Esophagus squamous epithelium (tissue), 5 donors: ENCODE measurements around the gene ADAM11. TPM values are rescaled to one million over a fixed set of nuclear protein-coding genes. Genes with fewer than 3 reads are reported as not detected.

Experiments
- DNase-seq: peaks from one replicate; lab custom pipeline; 2025; lab: John Stamatoyannopoulos, UW
- H3K27ac ChIP-seq, 4 donors: fragments of 200-600 bp; sonication (generic); one replicate each; pipeline ENCODE4 v1.5.1; 2016 to 2019; ENCODE audit warnings: mild to moderate bottlenecking in 1 of 4
- H3K27me3 ChIP-seq, 4 donors: fragments of 200-600 bp; sonication (generic); 1 replicate in 3 of 4; 2 replicates in 1 of 4; pipeline versions ENCODE4 v1.5.1 to v1.6.0; 2017 to 2021; ENCODE audit warnings: antibody characterized with exemption in 1 of 4
- H3K36me3 ChIP-seq, 3 donors: fragments of 200-600 bp; sonication (generic); one replicate each; pipeline ENCODE4 v1.5.1; 2016 to 2019
- H3K4me1 ChIP-seq, 3 donors: fragments of 200-600 bp; sonication (generic); one replicate each; pipeline ENCODE4 v1.5.1; 2017 to 2019
- H3K4me3 ChIP-seq, 4 donors: fragments of 200-600 bp; sonication (generic); 1 replicate in 3 of 4; 2 replicates in 1 of 4; pipeline ENCODE4 v1.5.1; 2016 to 2019; ENCODE audit warnings: mild to moderate bottlenecking in 2 of 4, moderate library complexity in 1 of 4
- H3K9me3 ChIP-seq, 3 donors: fragments of 200-600 bp; sonication (generic); one replicate each; pipeline ENCODE4 v1.5.1; 2016 to 2019
- POLR2A ChIP-seq, 4 donors: fragments of 450-650 bp; IDR thresholded peaks; one replicate each; pipeline ENCODE4 v1.6.1; 2017; ENCODE audit warnings: antibody characterized with exemption in 4 of 4, mild to moderate bottlenecking in 4 of 4, moderate library complexity in 3 of 4
- WGBS, 2 donors: methylation state at CpG; one replicate each; pipeline ENCODE4 v1.1.5; 2018; 5-methylcytosine and 5-hydroxymethylcytosine counted together
- intact Hi-C: fragments of 100-400 bp; cut with DNase I; formaldehyde crosslinking; loops from one replicate; pipeline ENCODE4 v1.15.0; 2022
- total RNA-seq, 4 donors: library from RNA; depleted of rRNA; stranded (reverse); fragments of >200 nt; gene quantifications; one replicate each; pipeline ENCODE4 v1.1.0, GENCODE V29; 2016
- TF ChIP-seq, protein P1 (sequence below), 6 experiments: fragments of 450-650 bp in 4 of 6; fragments of 200-600 bp in 2 of 6; sonication (generic) in 2 of 6; IDR thresholded peaks; one replicate each; pipeline ENCODE4 v1.5.1; 2016 to 2019; ENCODE audit warnings: antibody characterized with exemption in 6 of 6, mild to moderate bottlenecking in 4 of 6, moderate library complexity in 4 of 6
- donor health status: DM: yes; HTN: yes; CAD: no.

Gene ADAM11
- total RNA-seq, 4 donors from 2014 or later = 0.18 to 0.38 TPM; not detected in 2

DNA sequence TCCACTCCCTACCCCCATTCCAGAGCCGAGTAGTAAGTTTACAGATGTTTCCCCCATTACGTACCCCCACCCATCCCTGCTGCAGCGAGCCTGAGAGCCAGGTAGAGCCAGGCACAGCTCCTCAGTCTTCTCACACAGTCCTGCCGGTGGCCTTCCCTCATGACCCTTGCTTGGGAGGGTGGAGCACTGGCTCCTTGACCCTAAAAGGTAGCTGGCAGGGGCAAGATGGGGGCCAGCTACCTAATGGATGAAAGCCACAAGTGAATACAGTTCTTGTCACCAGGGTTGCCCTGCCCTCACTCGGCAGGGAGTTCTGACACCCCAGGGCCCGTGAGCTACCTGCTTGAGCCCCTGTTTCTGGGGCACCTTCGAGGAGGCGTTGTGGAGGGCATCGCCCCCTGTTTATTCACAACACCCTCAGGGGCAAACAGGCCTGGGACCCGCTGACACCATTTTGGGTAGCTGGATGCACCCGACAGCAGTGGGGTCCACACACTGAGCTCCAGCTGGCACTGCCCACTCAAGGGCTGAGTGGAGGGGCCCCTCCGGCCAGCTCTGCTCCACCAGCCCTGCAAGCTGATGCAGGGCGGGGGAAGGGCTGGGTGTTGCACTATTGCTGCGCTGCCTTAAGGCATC, 22.2 kb downstream of the ADAM11 start:
- Histone ChIP-seq H3K27me3 (peaks cover 0 to 32% (median 0%) of the 10 kb centered on the region in 4 donors), H3K9me3 (no peaks in the 10 kb centered on the region), H3K4me3 (no peak overlapping the region), H3K36me3 (no peaks in the 10 kb centered on the region), H3K27ac (peak overlapping the region in 1 of 4 donors; percentile 54), H3K4me1 (peaks cover 11 to 44% (median 14%) of the 10 kb centered on the region in 3 donors)
- WGBS, 2 donors = 73 to 87% methylated on average over 7 to 9 of the region's 14 CpGs
- intact Hi-C loops = no loop called here
- DNase-seq = no peak
- TF ChIP-seq POLR2A (IDR thresholded peaks at IDR 0.05) = no peak
- TF ChIP-seq, protein P1, sequence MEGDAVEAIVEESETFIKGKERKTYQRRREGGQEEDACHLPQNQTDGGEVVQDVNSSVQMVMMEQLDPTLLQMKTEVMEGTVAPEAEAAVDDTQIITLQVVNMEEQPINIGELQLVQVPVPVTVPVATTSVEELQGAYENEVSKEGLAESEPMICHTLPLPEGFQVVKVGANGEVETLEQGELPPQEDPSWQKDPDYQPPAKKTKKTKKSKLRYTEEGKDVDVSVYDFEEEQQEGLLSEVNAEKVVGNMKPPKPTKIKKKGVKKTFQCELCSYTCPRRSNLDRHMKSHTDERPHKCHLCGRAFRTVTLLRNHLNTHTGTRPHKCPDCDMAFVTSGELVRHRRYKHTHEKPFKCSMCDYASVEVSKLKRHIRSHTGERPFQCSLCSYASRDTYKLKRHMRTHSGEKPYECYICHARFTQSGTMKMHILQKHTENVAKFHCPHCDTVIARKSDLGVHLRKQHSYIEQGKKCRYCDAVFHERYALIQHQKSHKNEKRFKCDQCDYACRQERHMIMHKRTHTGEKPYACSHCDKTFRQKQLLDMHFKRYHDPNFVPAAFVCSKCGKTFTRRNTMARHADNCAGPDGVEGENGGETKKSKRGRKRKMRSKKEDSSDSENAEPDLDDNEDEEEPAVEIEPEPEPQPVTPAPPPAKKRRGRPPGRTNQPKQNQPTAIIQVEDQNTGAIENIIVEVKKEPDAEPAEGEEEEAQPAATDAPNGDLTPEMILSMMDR (IDR thresholded peaks at IDR 0.05) = no peak

DNA sequence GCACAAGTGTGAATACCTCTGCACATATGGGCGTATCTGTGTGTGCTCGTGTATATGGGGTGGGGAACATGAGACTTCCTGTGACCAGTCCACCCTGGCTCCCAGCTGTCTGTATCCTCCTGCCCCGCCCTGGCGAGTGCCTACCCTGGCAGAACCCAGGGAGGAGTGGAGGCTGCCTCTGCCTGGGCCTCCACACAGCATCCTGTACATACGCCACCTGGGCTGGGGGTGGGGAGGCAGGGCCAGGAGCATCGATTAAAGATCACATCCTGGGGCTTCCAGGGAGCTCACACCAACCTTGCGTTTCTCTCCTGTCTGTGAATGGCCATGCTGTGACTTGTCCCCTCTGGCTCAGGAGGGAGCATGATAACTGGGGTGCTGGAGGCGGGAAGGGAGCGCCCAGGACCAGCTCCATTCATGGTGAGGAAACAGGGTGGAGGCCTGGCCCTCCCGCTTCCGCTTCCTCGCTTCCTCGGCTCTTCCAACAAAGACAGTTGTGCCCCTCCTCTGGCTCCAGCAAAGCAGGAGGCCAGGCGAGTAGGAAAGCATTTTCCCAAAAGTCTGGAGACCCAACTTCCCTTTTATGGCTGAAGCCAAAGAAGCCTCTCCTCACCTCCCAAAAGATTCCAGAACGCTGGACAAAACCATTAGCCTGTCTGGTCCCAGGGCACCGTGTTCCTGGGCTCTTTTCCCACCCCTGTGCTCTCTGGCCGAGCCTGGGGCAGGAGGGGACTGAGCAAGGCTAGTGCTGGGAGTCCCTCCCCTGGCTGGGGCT, 22.9 kb downstream of the ADAM11 start:
- Histone ChIP-seq H3K4me3 (no peak overlapping the region), H3K4me1 (peaks cover 5 to 36% (median 7%) of the 10 kb centered on the region in 3 donors), H3K36me3 (no peaks in the 10 kb centered on the region), H3K9me3 (no peaks in the 10 kb centered on the region), H3K27ac (peak overlapping the region; percentile 5 to 54 (median 34)), H3K27me3 (peaks cover 0 to 30% (median 0%) of the 10 kb centered on the region in 4 donors)
- 40 to 60% methylated on average over 5 to 9 of the region's 17 CpGs for WGBS, 2 donors
- intact Hi-C loops = no loop called here
- TF ChIP-seq POLR2A (IDR thresholded peaks at IDR 0.05) = no peak
- TF ChIP-seq, protein P1 (IDR thresholded peaks at IDR 0.05) = no peak
- no peak for DNase-seq

DNA sequence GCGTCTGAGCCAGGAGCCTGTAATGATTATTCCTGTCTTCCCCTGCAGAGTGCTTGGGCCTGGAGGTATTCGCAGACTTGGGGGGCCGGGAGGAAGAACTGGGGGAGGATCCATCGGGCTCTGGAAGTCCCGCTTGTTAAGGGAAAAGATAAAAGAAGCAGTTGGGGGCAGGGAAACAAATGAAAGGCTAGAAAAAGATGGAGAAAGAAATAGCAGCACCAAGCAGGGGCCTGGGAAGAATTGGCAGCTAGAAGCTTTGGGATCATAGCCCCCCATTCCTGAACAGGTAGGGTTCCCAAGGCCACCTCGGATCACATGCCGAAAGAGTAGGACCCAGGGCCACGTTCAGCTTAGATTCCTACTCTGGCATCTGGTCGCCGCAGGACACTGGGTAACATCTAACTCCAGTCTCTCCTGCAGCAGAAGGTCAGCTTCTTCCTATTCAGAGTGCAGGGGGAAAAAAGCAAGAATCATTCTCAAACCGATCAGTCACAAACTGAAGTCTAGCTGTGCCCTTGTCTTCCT, 23.6 kb downstream of the ADAM11 start:
- WGBS, 2 donors = 73 to 85% methylated on average over 7 to 9 of the region's 11 CpGs
- TF ChIP-seq POLR2A (IDR thresholded peaks at IDR 0.05) = no peak
- TF ChIP-seq, protein P1 (IDR thresholded peaks at IDR 0.05) = no peak
- Histone ChIP-seq H3K27ac (peak overlapping the region; percentile 5 to 54 (median 34)), H3K4me3 (no peak overlapping the region), H3K9me3 (no peaks in the 10 kb centered on the region), H3K36me3 (no peaks in the 10 kb centered on the region), H3K4me1 (peaks cover 5 to 32% (median 7%) of the 10 kb centered on the region in 3 donors), H3K27me3 (peaks cover 0 to 23% (median 0%) of the 10 kb centered on the region in 4 donors)
- DNase-seq = no peak
- intact Hi-C loops = no loop called here

DNA sequence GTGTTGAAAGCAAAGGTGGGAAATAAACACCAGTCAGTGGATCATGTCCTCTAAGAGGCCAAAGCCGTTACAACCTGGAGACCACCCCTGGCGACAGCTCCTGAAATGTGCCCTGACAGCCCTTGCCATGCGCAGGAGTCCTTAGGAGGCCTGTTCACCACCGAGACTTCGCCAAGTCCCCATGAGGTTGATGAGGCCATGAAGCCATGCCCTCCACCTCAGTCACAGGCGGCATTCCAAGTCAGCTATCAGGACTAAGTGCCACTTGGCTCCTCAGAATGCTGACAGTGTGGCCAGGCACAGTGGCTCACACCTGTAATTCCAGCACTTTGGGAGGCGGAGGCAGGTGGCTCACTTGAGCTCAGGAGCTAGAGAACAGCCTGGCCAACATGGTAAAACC, 27.1 kb downstream of the ADAM11 start:
- DNase-seq = no peak
- Histone ChIP-seq H3K36me3 (no peaks in the 10 kb centered on the region), H3K27ac (no peak overlapping the region), H3K4me1 (peaks cover 0 to 16% (median 0%) of the 10 kb centered on the region in 3 donors), H3K27me3 (no peaks in the 10 kb centered on the region), H3K4me3 (no peak overlapping the region), H3K9me3 (no peaks in the 10 kb centered on the region)
- 85 to 93% methylated on average over 4 to 6 of the region's 7 CpGs for WGBS, 2 donors
- no peak for TF ChIP-seq POLR2A (IDR thresholded peaks at IDR 0.05)
- TF ChIP-seq, protein P1 (IDR thresholded peaks at IDR 0.05) = no peak
- intact Hi-C loops = no loop called here
